HUDEP-2 (cell line): ENCODE results near the gene LRRC25.
A peak's percentile ranks its signal among the peaks of the same experiment; 100 is the strongest.
"Not testable (repeated sequence)": the region's sequence is repeated elsewhere in the genome, so short reads cannot be mapped to it uniquely, and the experiment has no call there.

Experiments used
- DNase-seq, 76 experiments: peaks; one replicate each; lab custom pipeline; 2025; ENCODE audit not compliant: unreplicated experiment in 76 of 76; lab: John Stamatoyannopoulos, UW

Gene LRRC25

DNA sequence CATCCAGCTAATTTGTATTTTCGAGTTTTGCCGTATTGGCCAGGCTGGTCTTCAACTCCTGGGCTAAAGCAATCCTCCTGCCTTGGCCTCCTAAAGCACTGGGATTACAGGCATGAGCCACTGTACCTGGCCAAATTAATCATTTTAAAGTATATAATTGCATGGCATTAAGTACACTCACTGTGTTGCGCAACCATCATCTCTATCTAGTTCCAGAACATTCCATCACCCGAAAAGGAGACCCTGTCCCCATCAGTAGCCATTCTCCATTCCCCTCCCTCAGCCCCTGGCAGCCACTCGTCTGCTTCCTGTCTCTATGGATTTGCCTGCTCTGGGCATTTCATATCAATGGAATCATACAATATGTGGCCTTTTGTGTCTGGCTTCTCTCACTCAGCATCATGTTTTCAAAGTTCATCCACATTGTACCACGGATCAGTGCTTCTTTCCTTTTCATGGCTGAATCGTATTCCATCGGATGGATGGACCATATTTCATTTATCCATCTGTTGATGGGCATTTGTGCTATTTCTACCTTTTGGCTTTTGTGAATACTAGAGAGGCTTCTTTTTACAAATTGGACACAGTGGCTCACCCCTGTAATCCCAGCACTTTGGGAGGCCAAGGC, 43.9 kb downstream of the LRRC25 start:
- DNase-seq = no peak

DNA sequence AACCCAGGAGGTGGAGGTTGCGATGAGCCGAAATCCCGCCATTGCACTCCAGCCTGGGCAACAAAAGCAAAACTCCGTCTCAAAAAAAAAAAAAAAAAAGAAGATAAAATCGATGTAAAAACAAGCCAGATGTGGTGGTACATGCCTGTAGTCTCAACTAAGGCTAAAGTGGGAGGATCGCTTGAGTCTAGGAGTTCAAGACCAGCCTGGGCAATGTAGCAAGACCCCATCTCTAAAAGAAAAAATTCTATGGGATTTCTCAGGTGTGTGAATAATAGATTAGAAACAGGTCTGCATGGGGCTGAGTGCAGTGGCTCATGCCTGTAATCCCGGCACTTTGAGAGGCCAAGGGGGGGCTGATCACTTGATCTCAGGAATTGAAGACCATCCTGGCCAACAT, 45.9 kb downstream of the LRRC25 start:
- no peak for DNase-seq

DNA sequence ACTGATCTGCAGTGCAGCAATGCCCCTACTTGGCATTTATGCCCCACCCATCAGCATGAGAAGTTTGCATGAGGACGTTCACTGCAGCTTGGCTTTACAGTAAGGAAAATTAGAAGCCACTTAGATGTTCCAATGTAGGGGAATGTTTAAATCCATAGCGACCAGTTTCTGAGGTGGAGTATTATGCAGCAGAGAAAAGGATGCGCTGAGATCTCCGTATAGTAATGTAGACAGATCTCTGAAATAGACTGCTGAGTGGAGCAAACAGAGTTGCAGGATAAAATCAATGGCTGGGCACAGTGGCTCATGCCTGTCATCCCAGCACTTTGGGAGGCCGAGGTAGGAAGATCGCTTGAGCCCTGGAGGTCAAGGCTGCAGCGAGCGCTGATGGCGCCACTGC, 46.9 kb downstream of the LRRC25 start:
- DNase-seq = no peak

DNA sequence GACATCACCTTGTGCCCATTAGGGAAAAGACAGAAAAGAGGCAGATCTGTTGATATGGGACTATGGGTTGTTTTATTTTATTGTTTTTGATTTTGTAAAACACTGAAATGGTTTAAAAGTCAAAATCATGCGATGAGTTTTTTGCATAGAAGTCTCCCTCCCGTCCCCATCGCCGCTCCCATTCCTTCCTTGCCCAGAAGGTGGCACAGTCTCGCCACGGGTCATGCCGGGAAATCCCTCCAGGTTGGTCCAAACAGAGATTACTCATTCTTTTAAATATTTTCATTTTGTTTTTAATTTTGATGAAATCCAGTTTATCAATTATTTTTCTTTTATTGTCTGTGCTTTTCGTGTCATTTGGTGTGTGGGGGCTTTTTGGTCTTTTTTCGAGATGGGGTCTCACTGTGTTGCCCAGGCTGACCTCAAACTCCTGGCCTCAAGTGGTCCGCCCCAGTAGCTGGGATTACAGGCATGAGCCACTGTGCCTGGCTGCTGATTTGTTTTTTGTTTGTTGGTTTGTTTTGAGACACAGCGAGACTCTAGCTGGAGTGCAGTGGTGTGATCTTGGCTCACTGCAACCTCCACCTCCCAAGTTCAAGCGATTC, 47.8 kb downstream of the LRRC25 start:
- DNase-seq = peak in 57 of 76 experiments; percentile 7 to 73 (median 44)

DNA sequence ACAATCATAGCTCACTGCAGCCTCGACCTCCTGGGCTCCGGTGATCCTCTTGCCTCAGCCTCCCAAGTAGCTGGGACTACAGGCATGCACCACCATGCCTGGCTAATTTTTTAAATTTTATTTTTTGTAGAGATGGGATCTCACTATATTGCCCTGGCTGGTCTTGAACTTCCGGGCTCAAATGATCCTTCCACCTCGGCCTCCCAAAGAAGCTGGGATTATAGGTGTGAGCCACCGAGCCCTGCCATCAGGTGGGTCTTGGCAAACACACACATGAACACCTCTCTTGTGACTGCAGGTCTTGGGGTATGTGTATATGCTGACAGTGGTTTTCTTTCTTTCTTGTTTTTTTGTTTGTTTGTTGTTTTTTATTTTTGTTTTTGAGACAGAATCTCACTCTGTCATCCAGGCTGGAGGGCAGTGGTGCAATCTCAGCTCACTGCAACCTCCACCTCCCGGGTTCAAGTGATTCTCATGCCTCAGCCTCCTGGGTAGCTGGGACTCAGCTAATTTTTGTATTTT, 48.5 kb downstream of the LRRC25 start:
- DNase-seq = not testable (repeated sequence)

DNA sequence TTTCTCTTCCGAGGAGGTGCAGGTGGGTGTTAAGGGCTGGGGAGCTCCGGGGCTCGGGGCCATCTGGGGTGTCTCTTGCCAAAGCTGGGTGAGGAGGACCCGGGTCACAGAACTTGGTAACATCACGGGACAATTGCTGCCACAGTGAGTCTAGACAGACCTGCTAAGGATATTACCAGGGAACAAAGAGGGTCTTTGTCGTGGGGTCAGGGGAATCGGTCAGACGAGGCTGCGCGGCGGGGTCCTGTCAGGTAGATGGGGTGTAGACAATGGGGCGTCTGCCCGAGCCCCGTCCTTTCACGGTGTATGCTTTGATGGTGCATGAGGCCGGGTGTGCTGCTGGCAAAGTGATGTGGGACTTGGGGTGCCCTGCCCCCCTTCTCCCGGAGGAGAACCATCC, 49.3 kb downstream of the LRRC25 start:
- DNase-seq = no peak

GRCh38 chr19:18346091-18346490, 51.3 kb downstream of the LRRC25 start:
- no peak for DNase-seq

DNA sequence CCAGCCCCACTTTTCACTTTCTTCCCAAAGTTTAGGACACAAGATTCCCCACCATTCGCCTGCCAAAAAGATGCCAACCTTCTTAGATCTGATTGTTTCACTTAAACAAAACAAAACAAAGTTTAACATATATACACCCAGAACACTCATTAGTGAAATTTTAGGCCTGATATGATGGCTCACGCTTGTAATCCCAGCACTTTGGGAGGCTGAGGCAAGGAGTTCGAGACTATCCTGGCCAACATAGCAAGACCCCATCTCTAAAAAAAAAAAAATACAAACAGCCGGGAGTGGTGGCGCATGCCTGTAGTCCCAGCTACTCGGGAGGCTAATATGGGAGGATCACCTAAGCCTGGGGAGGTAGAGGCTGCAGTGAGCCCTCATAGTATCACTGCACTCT, 52.1 kb downstream of the LRRC25 start:
- no peak for DNase-seq

- DNase-seq = no peak
Observed at GRCh38 chr19:18344582-18344950, 52.9 kb downstream of the LRRC25 start.

GRCh38 chr19:18342090-18342632, 55.3 kb downstream of the LRRC25 start:
- DNase-seq = no peak
